LNCAP (cell line): ENCODE data around the gene GPR142.

Experiments used
- TF ChIP-seq, protein P1 (sequence below): fragments of 450-650 bp; IDR thresholded peaks from 2 replicates; pipeline ENCODE4 v1.5.1; 2017; ENCODE audit warnings: mild to moderate bottlenecking

The GPR142 gene, protein sequence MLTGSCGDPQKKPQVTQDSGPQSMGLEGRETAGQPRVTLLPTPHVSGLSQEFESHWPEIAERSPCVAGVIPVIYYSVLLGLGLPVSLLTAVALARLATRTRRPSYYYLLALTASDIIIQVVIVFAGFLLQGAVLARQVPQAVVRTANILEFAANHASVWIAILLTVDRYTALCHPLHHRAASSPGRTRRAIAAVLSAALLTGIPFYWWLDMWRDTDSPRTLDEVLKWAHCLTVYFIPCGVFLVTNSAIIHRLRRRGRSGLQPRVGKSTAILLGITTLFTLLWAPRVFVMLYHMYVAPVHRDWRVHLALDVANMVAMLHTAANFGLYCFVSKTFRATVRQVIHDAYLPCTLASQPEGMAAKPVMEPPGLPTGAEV

GRCh38 chr17:74367206-74367605, at the start of gene GPR142:
GPR142 (plus strand) TSS chr17:74367506; CDS start chr17:74369541, 2,035 bp downstream.
- TF ChIP-seq, protein P1, sequence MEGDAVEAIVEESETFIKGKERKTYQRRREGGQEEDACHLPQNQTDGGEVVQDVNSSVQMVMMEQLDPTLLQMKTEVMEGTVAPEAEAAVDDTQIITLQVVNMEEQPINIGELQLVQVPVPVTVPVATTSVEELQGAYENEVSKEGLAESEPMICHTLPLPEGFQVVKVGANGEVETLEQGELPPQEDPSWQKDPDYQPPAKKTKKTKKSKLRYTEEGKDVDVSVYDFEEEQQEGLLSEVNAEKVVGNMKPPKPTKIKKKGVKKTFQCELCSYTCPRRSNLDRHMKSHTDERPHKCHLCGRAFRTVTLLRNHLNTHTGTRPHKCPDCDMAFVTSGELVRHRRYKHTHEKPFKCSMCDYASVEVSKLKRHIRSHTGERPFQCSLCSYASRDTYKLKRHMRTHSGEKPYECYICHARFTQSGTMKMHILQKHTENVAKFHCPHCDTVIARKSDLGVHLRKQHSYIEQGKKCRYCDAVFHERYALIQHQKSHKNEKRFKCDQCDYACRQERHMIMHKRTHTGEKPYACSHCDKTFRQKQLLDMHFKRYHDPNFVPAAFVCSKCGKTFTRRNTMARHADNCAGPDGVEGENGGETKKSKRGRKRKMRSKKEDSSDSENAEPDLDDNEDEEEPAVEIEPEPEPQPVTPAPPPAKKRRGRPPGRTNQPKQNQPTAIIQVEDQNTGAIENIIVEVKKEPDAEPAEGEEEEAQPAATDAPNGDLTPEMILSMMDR = no peak

- TF ChIP-seq, protein P1 = no peak
Observed at GRCh38 chr17:74318391-74318790, 48.9 kb upstream of the GPR142 start.

- TF ChIP-seq, protein P1 = no peak
Observed at GRCh38 chr17:74324521-74324920, 42.8 kb upstream of the GPR142 start.

DNA sequence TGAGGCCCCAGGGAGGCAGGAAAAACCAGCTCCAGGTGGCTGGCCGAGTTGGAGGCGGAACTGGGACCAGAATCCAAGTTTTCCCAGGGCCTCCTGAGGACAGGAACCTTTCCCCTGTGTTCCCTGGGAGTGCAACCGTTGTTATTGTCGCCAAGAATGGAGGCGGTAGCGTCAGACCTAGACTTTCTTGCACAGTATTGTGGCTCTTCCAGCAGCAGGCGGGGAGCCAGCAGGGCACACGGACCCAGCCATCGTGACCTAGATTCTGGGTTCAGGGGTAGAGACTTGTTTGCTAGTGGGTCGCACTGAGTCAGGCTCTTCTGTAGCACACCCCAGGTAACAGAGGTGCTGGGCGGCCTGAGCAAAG, 41.9 kb upstream of the GPR142 start:
- TF ChIP-seq, protein P1 = no peak

- TF ChIP-seq, protein P1 = no peak
Observed at GRCh38 chr17:74325743-74326379, 41.4 kb upstream of the GPR142 start, which contains the start of gene KIF19. KIF19 (plus strand) TSS chr17:74326226; CDS start chr17:74326350, 124 bp downstream.

DNA sequence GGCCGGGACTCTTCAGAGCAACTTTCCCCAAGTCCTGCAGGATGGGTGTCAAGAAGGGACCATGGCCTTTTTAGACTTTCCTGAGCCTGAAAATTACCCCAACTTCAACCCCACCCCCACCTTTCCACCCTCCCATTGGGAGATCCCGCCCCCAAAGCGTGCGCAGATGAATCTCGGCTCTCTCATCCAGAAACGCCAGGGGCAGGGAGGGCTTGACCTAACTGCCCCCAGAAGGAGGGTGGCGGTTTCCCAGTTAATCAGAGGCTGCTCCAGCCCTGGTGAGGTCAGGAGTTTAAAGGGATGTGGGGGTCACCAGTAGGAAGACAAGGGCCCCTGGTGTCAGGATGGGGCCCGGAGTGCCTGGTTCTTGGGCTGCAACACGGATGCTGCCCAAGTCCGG, 40.8 kb upstream of the GPR142 start:
- TF ChIP-seq, protein P1 = no peak

- TF ChIP-seq, protein P1 = no peak
Observed at GRCh38 chr17:74328487-74328886, 38.8 kb upstream of the GPR142 start.
